ENCODE data around the gene EEF1AKMT4. TPM values are rescaled to one million over a fixed set of nuclear protein-coding genes. Genes with fewer than 3 reads are reported as not detected.

Gene EEF1AKMT4
- total and polyA plus RNA-seq, 2 donors, result 1.7 to 2.6 TPM

- H3K4me1 ChIP-seq (ENCODE audit: insufficient read depth), result peaks cover 4% of the 10 kb centered on the region
- WGBS, result 5% methylated on average over 79 of the region's 79 CpGs
- H3K36me3 ChIP-seq (ENCODE audit: insufficient read depth), result no peaks in the 10 kb centered on the region
- no peak overlapping the region for H3K27ac ChIP-seq (ENCODE audit: low read depth)
- DNase-seq (ENCODE audit: extremely low spot score), result no peak
- peak overlapping the region; percentile 45 for H3K4me3 ChIP-seq (ENCODE audit: low read depth, low read length)
These were observed 18.6 kb upstream of the EEF1AKMT4 start for GRCh38 chr3:184230603-184231528.

- 60% methylated on average over 3 of the region's 3 CpGs for WGBS
- Histone ChIP-seq H3K4me1 (ENCODE audit: insufficient read depth) (peaks cover 4% of the 10 kb centered on the region), H3K4me3 (ENCODE audit: low read depth, low read length) (no peak overlapping the region), H3K27ac (ENCODE audit: low read depth) (no peak overlapping the region), H3K36me3 (ENCODE audit: insufficient read depth) (no peaks in the 10 kb centered on the region)
- no peak for DNase-seq (ENCODE audit: extremely low spot score)
These were observed 17.8 kb upstream of the EEF1AKMT4 start for GRCh38 chr3:184231671-184232070.

- 86% methylated on average over 23 of the region's 23 CpGs for WGBS
- no peak for DNase-seq (ENCODE audit: extremely low spot score)
- Histone ChIP-seq H3K4me3 (ENCODE audit: low read depth, low read length) (no peak overlapping the region), H3K36me3 (ENCODE audit: insufficient read depth) (no peaks in the 10 kb centered on the region), H3K4me1 (ENCODE audit: insufficient read depth) (peaks cover 4% of the 10 kb centered on the region), H3K27ac (ENCODE audit: low read depth) (no peak overlapping the region)
These were observed 16.2 kb upstream of the EEF1AKMT4 start for GRCh38 chr3:184233127-184233843.

- H3K36me3 ChIP-seq (ENCODE audit: insufficient read depth), result no peaks in the 10 kb centered on the region
- DNase-seq (ENCODE audit: extremely low spot score), result no peak
- H3K27ac ChIP-seq (ENCODE audit: low read depth), result no peak overlapping the region
- WGBS, result 39% methylated on average over 4 of the region's 4 CpGs
- no peak overlapping the region for H3K4me3 ChIP-seq (ENCODE audit: low read depth, low read length)
- peaks cover 2% of the 10 kb centered on the region for H3K4me1 ChIP-seq (ENCODE audit: insufficient read depth)
These were observed 15.2 kb upstream of the EEF1AKMT4 start for GRCh38 chr3:184234224-184234623.

- 83% methylated on average over 19 of the region's 19 CpGs for WGBS
These were observed 14.6 kb upstream of the EEF1AKMT4 start for GRCh38 chr3:184234671-184235380.

GRCh38 chr3:184235381-184236032 lies 14.0 kb upstream of the EEF1AKMT4 start:
- H3K27ac ChIP-seq (ENCODE audit: low read depth), result no peak overlapping the region
- H3K4me1 ChIP-seq (ENCODE audit: insufficient read depth), result peaks cover 2% of the 10 kb centered on the region
- DNase-seq (ENCODE audit: extremely low spot score), result no peak
- 87% methylated on average over 4 of the region's 4 CpGs for WGBS
- H3K4me3 ChIP-seq (ENCODE audit: low read depth, low read length), result no peak overlapping the region
- no peaks in the 10 kb centered on the region for H3K36me3 ChIP-seq (ENCODE audit: insufficient read depth)

More at GRCh38 chr3:184234671-184235380, 14.6 kb upstream of the EEF1AKMT4 start:
- no peaks in the 10 kb centered on the region for H3K36me3 ChIP-seq (ENCODE audit: insufficient read depth)
- no peak for DNase-seq (ENCODE audit: extremely low spot score)
- peaks cover 2% of the 10 kb centered on the region for H3K4me1 ChIP-seq (ENCODE audit: insufficient read depth)
- no peak overlapping the region for H3K27ac ChIP-seq (ENCODE audit: low read depth)
- H3K4me3 ChIP-seq (ENCODE audit: low read depth, low read length), result no peak overlapping the region

- Histone ChIP-seq H3K4me3 (ENCODE audit: low read depth, low read length) (no peak overlapping the region), H3K4me1 (ENCODE audit: insufficient read depth) (no peaks in the 10 kb centered on the region), H3K27ac (ENCODE audit: low read depth) (no peak overlapping the region), H3K36me3 (ENCODE audit: insufficient read depth) (no peaks in the 10 kb centered on the region)
- no peak for DNase-seq (ENCODE audit: extremely low spot score)
- 43% methylated on average over 14 of the region's 14 CpGs for WGBS
These were observed 13.4 kb upstream of the EEF1AKMT4 start for GRCh38 chr3:184236033-184236410.

- 78% methylated on average over 3 of the region's 3 CpGs for WGBS
- Histone ChIP-seq H3K27ac (ENCODE audit: low read depth) (no peak overlapping the region), H3K36me3 (ENCODE audit: insufficient read depth) (no peaks in the 10 kb centered on the region), H3K4me3 (ENCODE audit: low read depth, low read length) (no peak overlapping the region), H3K4me1 (ENCODE audit: insufficient read depth) (no peaks in the 10 kb centered on the region)
- no peak for DNase-seq (ENCODE audit: extremely low spot score)
These were observed 12.8 kb upstream of the EEF1AKMT4 start for GRCh38 chr3:184236636-184237035.

- no peaks in the 10 kb centered on the region for H3K4me1 ChIP-seq (ENCODE audit: insufficient read depth)
- DNase-seq (ENCODE audit: extremely low spot score), result no peak
- no peak overlapping the region for H3K4me3 ChIP-seq (ENCODE audit: low read depth, low read length)
- no peak overlapping the region for H3K27ac ChIP-seq (ENCODE audit: low read depth)
- 71% methylated on average over 7 of the region's 7 CpGs for WGBS
- H3K36me3 ChIP-seq (ENCODE audit: insufficient read depth), result no peaks in the 10 kb centered on the region
These were observed 12.3 kb upstream of the EEF1AKMT4 start for GRCh38 chr3:184237211-184237610.

GRCh38 chr3:184237807-184238206 lies 11.7 kb upstream of the EEF1AKMT4 start:
- no peaks in the 10 kb centered on the region for H3K36me3 ChIP-seq (ENCODE audit: insufficient read depth)
- no peaks in the 10 kb centered on the region for H3K4me1 ChIP-seq (ENCODE audit: insufficient read depth)
- no peak overlapping the region for H3K4me3 ChIP-seq (ENCODE audit: low read depth, low read length)
- 21% methylated on average over 1 of the region's 1 CpG for WGBS
- no peak overlapping the region for H3K27ac ChIP-seq (ENCODE audit: low read depth)
- no peak for DNase-seq (ENCODE audit: extremely low spot score)

- DNase-seq (ENCODE audit: extremely low spot score), result no peak
- 76% methylated on average over 13 of the region's 13 CpGs for WGBS
- Histone ChIP-seq H3K4me1 (ENCODE audit: insufficient read depth) (no peaks in the 10 kb centered on the region), H3K4me3 (ENCODE audit: low read depth, low read length) (no peak overlapping the region), H3K27ac (ENCODE audit: low read depth) (no peak overlapping the region), H3K36me3 (ENCODE audit: insufficient read depth) (no peaks in the 10 kb centered on the region)
These were observed 11.1 kb upstream of the EEF1AKMT4 start for GRCh38 chr3:184238246-184238818.

GRCh38 chr3:184239221-184239620 lies 10.3 kb upstream of the EEF1AKMT4 start:
- Histone ChIP-seq H3K27ac (ENCODE audit: low read depth) (no peak overlapping the region), H3K4me3 (ENCODE audit: low read depth, low read length) (no peak overlapping the region), H3K4me1 (ENCODE audit: insufficient read depth) (no peaks in the 10 kb centered on the region), H3K36me3 (ENCODE audit: insufficient read depth) (no peaks in the 10 kb centered on the region)
- WGBS, result 94% methylated on average over 8 of the region's 8 CpGs
- DNase-seq (ENCODE audit: extremely low spot score), result no peak

- WGBS, result 78% methylated on average over 7 of the region's 7 CpGs
- H3K27ac ChIP-seq (ENCODE audit: low read depth), result no peak overlapping the region
- peaks cover 3% of the 10 kb centered on the region for H3K36me3 ChIP-seq (ENCODE audit: insufficient read depth)
- H3K4me3 ChIP-seq (ENCODE audit: low read depth, low read length), result no peak overlapping the region
- no peaks in the 10 kb centered on the region for H3K4me1 ChIP-seq (ENCODE audit: insufficient read depth)
- DNase-seq (ENCODE audit: extremely low spot score), result no peak
These were observed 9.8 kb upstream of the EEF1AKMT4 start for GRCh38 chr3:184239708-184240107.
